Skeletal muscle satellite cell (primary cell): ENCODE results near the gene SCN7A.
"Not testable (repeated sequence)": the region's sequence is repeated elsewhere in the genome, so short reads cannot be mapped to it uniquely, and the experiment has no call there.

ENCODE experiments used
- H3K27me3 ChIP-seq: 2 replicates; pipeline ENCODE4 v1.7.0; 2013; ENCODE audit warnings: low read length; ENCODE audit not compliant: control insufficient read depth, insufficient read depth
- H3K36me3 ChIP-seq: 2 replicates; pipeline ENCODE4 v1.7.0; 2013; ENCODE audit warnings: mild to moderate bottlenecking, control low read depth, low read length; ENCODE audit not compliant: insufficient read depth
- H3K4me1 ChIP-seq: 2 replicates; pipeline ENCODE4 v1.7.0; 2013; ENCODE audit warnings: low read length; ENCODE audit not compliant: control insufficient read depth, insufficient read depth
- H3K4me2 ChIP-seq: 2 replicates; pipeline ENCODE4 v1.7.0; 2013; ENCODE audit warnings: mild to moderate bottlenecking, low read length
- H3K4me3 ChIP-seq: 2 replicates; pipeline ENCODE4 v1.7.0; 2013; ENCODE audit warnings: low read length
- H3K9ac ChIP-seq: 2 replicates; pipeline ENCODE4 v1.7.0; 2013; ENCODE audit warnings: mild to moderate bottlenecking, low read depth, low read length, moderate library complexity
- H3K9me3 ChIP-seq: replicated peaks from 2 replicates; pipeline ENCODE4 v1.7.0; 2013; ENCODE audit warnings: mild to moderate bottlenecking, control low read depth, low read length

SCN7A gene

DNA sequence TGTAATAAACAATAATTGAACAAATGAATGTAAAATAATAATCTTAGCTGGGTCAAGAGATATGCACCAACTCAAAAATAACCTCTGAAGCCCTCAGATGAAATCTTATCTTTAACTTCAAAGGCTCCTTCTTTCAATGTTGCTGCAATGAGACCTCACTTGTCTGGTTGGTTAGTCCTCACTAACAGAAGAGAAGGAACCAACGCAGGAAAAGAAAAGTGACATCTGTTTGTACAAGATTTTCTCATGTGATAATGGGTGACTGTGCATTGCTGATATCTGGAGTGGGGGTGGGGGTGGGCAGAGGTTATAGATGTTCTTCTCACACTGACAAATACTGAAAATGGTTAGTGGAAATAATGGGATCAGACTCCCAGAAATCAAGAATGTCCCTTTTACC lies 2.6 kb downstream of the SCN7A start:
- no peaks in the 10 kb centered on the region for H3K36me3 ChIP-seq
- H3K4me1 ChIP-seq = peaks cover 10% of the 10 kb centered on the region
- no peaks in the 10 kb centered on the region for H3K27me3 ChIP-seq
- H3K4me2 ChIP-seq = no peak overlapping the region
- H3K4me3 ChIP-seq = no peak overlapping the region
- no peaks in the 10 kb centered on the region for H3K9me3 ChIP-seq
- H3K9ac ChIP-seq = no peak overlapping the region

DNA sequence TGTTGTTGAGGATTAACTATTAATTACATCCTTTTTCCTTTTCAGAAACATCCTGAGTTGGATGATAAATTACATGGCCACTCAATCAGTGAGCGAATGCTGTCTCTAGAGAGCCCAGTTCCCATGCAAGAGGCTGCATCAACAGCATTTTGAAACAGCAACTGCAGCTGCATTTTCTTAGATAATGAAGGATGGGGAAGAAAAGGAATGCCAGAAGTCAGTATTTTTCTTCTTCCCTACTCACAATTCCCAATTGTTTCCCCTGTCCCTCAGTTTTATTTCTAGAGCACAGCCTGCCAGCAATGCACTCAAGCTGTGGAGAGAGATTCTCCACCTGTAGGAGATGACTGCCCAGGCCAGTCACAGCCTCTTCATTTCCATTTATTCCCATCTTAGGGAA lies 6.9 kb downstream of the SCN7A start:
- Histone ChIP-seq H3K27me3 (no peaks in the 10 kb centered on the region), H3K9me3 (no peaks in the 10 kb centered on the region), H3K4me1 (no peaks in the 10 kb centered on the region), H3K4me3 (no peak overlapping the region), H3K36me3 (no peaks in the 10 kb centered on the region), H3K4me2 (no peak overlapping the region), H3K9ac (no peak overlapping the region)

DNA sequence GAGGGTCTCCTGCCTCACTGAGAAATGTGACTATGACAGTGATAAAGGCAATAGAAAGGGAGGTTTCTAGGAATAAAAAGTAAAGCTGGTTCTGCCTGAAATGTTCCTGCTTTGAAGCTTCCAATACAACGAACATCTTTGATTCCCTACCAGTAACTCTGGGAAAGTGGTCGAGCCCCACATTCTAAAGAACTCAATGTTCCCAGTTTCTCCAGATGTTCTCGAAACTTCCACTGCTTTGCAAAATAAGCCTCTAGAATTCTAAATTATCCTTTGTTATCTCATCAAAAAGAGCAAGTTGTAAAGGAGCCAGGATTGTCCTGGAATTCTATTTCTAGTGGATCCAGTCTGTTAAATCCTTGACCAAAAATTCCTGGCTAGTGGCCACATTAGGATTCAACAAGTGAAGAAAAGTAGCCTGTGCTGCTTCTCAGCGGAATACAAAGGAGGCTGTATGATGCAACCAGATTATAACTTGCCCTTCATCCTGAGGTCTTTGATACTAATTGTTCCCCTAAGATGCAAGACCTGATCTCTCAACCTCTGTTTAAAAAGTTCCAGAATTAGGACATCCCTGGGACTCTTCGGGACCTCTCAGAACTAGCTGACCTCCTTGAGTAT lies 8.4 kb downstream of the SCN7A start:
- Histone ChIP-seq H3K4me2 (no peak overlapping the region), H3K4me3 (no peak overlapping the region), H3K9me3 (no peaks in the 10 kb centered on the region), H3K9ac (no peak overlapping the region), H3K4me1 (no peaks in the 10 kb centered on the region), H3K36me3 (no peaks in the 10 kb centered on the region), H3K27me3 (no peaks in the 10 kb centered on the region)

DNA sequence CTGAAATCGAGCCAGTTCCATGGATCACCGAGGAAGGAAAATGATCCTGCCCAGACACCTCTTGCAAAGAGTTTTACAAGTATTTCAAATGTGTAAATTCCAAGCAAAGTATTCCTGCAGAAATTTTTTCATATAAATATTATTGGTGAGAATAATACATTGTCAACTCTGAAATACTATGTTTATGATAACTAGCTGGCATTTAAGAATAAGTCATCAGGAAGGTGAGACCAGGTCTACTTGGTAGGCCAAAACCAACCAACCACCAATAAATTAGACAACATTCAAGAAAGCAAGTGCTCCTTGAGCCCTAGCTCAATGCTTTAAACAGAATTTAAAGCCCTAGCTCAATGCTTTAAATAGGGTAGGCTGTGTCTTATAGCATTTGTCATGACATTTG lies 21.7 kb downstream of the SCN7A start:
- H3K4me3 ChIP-seq = no peak overlapping the region
- H3K27me3 ChIP-seq = no peaks in the 10 kb centered on the region
- no peak overlapping the region for H3K9ac ChIP-seq
- no peak overlapping the region for H3K4me2 ChIP-seq
- H3K36me3 ChIP-seq = no peaks in the 10 kb centered on the region
- H3K4me1 ChIP-seq = no peaks in the 10 kb centered on the region
- H3K9me3 ChIP-seq = no peaks in the 10 kb centered on the region

DNA sequence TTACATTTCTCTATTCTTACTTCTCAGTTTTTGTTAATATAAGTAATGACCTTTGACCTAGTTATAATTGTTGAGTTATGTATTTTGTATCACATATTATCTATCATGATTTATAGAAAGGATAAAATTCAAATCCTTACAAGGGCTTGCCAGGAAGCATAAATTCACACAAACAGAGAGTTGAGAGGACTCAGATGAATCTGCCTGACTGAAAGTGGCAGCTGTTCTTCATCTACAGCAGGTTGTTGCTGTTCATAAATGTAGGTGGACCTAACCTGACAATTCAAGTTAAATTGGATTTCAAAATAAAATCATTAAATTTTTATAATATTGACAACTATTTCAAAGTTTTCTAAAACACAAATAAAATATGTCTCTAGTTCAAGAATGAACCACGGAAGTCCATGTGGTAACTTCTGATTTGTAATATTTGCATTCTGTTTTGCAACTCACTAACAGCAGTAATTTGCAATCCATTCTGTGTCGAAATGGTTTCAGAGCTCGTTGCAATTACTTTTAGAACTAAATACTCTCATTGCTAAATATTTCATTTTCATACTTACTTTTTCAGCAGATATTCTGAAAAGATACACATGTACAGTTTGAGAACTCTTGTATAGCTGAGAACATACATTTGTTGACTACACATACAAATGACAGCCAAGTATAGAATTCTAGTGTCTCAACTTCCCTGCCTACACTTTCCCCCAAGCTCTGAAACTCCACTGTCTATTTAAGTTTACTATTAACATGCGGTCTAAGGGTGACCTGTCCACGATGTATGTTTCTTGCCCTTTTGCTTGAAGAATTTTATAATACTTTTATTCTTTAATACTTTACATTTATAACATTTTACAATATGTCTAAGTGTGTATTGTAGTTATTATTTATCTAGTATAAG lies 25.7 kb downstream of the SCN7A start:
- no peaks in the 10 kb centered on the region for H3K9me3 ChIP-seq
- H3K9ac ChIP-seq = no peak overlapping the region
- no peaks in the 10 kb centered on the region for H3K4me1 ChIP-seq
- no peak overlapping the region for H3K4me3 ChIP-seq
- H3K27me3 ChIP-seq = no peaks in the 10 kb centered on the region
- no peaks in the 10 kb centered on the region for H3K36me3 ChIP-seq
- H3K4me2 ChIP-seq = no peak overlapping the region

DNA sequence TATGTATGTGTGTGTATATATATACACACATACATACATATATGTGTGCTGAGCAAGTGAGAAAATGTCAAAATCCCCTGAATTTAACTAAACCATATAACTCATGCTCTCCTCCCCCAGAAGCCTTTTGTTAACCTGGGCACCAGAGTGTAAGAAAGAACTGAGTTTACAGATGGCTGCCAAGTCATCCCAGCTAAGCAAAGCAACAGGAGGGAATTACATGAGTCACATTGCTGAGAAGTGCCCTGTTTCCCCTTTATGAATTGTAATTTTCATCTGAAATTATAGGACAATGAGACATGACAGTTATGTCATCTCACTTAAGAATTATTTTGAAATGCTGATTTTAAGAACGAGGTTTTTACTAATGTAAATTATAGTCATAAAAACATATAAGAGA lies 29.9 kb downstream of the SCN7A start:
- Histone ChIP-seq H3K27me3 (no peaks in the 10 kb centered on the region), H3K4me1 (no peaks in the 10 kb centered on the region), H3K36me3 (no peaks in the 10 kb centered on the region), H3K4me3 (no peak overlapping the region), H3K9me3 (no peaks in the 10 kb centered on the region), H3K9ac (no peak overlapping the region), H3K4me2 (no peak overlapping the region)

DNA sequence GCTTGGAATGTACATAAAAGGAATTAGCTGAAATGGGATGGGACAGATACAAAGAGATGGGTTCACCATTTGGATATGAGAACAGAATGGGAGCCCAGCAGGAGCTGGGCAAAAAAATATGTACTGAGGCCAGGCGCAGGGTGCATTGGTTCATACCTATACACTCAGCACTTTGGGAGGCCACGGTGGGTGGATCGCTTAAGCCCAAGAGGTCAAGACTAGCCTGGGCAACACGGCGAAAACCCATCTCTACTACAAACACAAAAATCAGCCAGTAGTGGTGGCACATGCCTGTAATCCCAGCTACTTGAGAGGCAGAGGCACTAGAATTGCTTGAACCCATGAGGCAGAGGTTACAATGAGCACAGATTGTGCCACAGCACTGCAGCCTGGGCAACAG lies 30.4 kb downstream of the SCN7A start:
- Histone ChIP-seq H3K9me3 (no peaks in the 10 kb centered on the region), H3K36me3 (no peaks in the 10 kb centered on the region), H3K4me1 (no peaks in the 10 kb centered on the region), H3K4me2 (no peak overlapping the region), H3K27me3 (no peaks in the 10 kb centered on the region), H3K9ac (no peak overlapping the region), H3K4me3 (no peak overlapping the region)

DNA sequence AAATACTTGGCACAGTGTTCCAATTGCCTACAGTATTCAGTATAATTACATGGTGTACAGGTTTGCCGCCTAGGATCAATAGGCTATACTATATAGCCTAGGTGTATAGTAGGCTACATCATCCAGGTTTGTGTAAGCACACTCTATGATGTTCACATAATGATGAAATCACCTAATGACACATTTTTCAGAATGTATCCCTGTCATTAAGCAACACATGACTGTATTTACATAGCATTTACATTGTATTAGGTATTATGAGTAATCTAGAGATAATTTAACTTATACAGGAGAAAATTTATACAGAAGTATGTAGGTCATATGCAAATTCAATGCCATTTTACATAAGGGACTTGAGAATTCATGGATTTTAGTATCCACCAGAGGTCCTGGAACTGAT lies 35.4 kb downstream of the SCN7A start:
- Histone ChIP-seq H3K4me1 (no peaks in the 10 kb centered on the region), H3K27me3 (no peaks in the 10 kb centered on the region), H3K9me3 (no peaks in the 10 kb centered on the region), H3K9ac (no peak overlapping the region), H3K4me3 (no peak overlapping the region), H3K4me2 (no peak overlapping the region), H3K36me3 (no peaks in the 10 kb centered on the region)

DNA sequence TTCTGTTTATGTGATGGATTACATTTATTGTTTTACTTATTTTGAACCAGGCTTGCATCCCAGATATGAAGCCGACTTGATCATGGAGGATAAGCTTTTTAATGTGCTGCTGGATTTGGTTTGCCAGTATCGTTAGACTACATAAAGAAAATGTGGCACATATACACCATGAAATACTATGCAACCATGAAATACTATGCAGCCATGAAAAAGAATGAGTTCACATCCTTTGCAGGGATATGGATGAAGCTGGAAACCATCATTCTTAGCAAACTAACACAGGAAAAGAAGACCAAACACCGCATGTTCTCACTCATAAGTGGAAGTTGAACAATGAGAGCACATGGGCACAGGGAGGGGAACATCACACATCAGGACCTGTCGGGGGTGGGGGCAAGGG lies 38.2 kb downstream of the SCN7A start:
- H3K9me3 ChIP-seq, H3K9ac ChIP-seq, H3K36me3 ChIP-seq, H3K27me3 ChIP-seq, H3K4me1 ChIP-seq, H3K4me3 ChIP-seq, H3K4me2 ChIP-seq: not testable (repeated sequence)

DNA sequence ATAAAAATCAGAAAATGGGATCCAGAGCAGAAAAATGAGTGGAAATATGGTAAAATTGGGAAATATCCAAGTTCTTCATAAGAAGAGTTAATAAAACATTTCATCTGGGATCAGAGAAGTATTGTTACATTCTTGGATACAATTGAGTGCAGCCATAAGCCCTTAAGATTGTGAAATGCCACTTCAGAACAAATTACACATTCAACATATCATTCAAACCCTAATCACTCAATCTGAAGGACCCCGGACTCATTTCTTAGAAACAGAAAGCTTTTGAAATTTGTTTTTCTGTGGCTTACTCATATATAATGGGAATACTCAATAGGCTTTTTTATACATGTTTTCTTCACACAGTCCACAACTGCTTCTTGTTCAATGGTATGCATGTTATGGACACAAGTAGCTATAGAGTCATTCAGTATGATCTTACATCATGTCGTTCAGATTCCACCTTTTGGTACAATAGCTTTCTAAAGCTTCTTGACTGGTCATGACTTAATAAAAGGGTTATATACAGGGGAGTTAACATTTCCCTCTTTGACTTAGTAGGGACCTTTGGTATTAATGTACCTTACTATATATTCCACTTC lies 39.9 kb downstream of the SCN7A start:
- H3K27me3 ChIP-seq = no peaks in the 10 kb centered on the region
- no peaks in the 10 kb centered on the region for H3K9me3 ChIP-seq
- peaks cover 6% of the 10 kb centered on the region for H3K4me1 ChIP-seq
- no peak overlapping the region for H3K4me3 ChIP-seq
- H3K36me3 ChIP-seq = no peaks in the 10 kb centered on the region
- no peak overlapping the region for H3K4me2 ChIP-seq
- no peak overlapping the region for H3K9ac ChIP-seq

DNA sequence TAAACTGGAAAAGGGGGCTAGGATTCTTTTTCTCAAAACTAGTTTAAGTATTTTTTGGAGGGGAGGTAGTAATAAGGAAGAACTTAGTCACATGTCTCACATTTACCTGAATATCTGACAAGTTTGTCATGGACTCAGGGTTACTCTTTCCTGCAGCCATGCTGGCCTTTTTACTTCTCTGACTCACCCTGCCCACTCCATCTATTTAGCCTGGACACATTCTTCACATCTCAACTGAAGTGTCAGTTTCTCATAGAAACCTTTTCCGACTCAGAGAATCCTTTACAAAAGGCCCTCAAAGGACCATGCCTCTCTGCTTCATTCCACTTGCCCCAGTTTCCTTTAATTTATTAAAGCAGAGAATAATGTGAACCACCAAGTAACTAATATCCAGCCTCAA lies 42.6 kb downstream of the SCN7A start:
- Histone ChIP-seq H3K36me3 (no peaks in the 10 kb centered on the region), H3K4me1 (peaks cover 6% of the 10 kb centered on the region), H3K27me3 (no peaks in the 10 kb centered on the region), H3K9ac (no peak overlapping the region), H3K4me3 (no peak overlapping the region), H3K9me3 (no peaks in the 10 kb centered on the region), H3K4me2 (no peak overlapping the region)
